ENCODE data around the gene RAD51B.

DNA sequence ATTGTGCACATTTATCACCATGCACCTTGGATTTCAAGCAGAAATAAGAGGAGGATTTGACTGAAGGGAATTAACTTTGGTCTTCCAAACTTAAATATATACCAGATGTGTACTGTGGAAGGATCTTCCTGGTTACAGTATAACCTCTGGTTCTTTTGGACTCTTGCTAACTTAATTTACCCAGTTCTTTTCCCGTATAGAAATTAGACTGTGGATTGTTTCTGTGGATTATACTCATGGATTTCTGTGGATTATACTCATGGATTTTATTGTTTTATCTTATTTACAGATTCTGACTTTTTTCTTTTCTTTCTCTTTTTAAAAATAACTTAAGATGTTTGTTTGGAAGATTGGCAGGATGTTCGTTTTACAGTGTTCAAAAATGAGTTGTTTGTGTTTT is 215.3 kb downstream of the RAD51B start:
- TF ChIP-seq CTCF (optimal IDR thresholded peaks at IDR 0.05 in 1 of 3, IDR thresholded peaks at IDR 0.05 in 1 of 3, conservative IDR thresholded peaks at IDR 0.05 in 1 of 3; ENCODE audit: extremely low read depth in 1 of 3, insufficient read depth in 2 of 3, low read length in 3 of 3) (no peak), EZH2 (IDR thresholded peaks at IDR 0.05; ENCODE audit: low read length) (no peak)

Data from keratinocyte (primary cell).